Calu3 (cell line): ENCODE measurements around the gene VEZF1. TPM values are rescaled to one million over a fixed set of nuclear protein-coding genes. Genes with fewer than 3 reads are reported as not detected.
A peak's percentile ranks its signal among the peaks of the same experiment; 100 is the strongest.

Source experiments
- BruUV-seq: library from RNA; stranded (reverse); fragments of 400-500 nt; replicated peaks from 2 replicates; lab custom pipeline; 2021; lab: Mats Ljungman, UMichigan
- CTCF ChIA-PET: fragments of 300-600 bp; sonication (Branson Sonifier 250); formaldehyde crosslinking; loops from one replicate; lab custom pipeline; 2022; ENCODE audit warnings: antibody characterized with exemption; lab: Charles Lee
- DNase-seq: peaks from one replicate; pipeline ENCODE4 v3.0.0; 2022
- H3K27ac Mint-ChIP-seq: one replicate; pipeline ENCODE4 v1.8.0; 2022; ENCODE audit warnings: mixed read lengths; ENCODE audit not compliant: unreplicated experiment
- H3K27me3 Mint-ChIP-seq: one replicate; pipeline ENCODE4 v1.8.0; 2022; ENCODE audit warnings: mixed read lengths; ENCODE audit not compliant: unreplicated experiment
- H3K36me3 Mint-ChIP-seq: one replicate; pipeline ENCODE4 v1.8.0; 2022; ENCODE audit warnings: mild to moderate bottlenecking, moderate library complexity, mixed read lengths; ENCODE audit not compliant: insufficient read depth, unreplicated experiment
- H3K4me1 Mint-ChIP-seq: one replicate; pipeline ENCODE4 v1.8.0; 2022; ENCODE audit warnings: mild to moderate bottlenecking, low read depth, mixed read lengths; ENCODE audit not compliant: unreplicated experiment
- H3K4me3 Mint-ChIP-seq: one replicate; pipeline ENCODE4 v1.8.0; 2022; ENCODE audit warnings: mild to moderate bottlenecking, low read depth, moderate library complexity, mixed read lengths; ENCODE audit not compliant: unreplicated experiment
- H3K9me3 Mint-ChIP-seq: one replicate; pipeline ENCODE4 v1.8.0; 2022; ENCODE audit warnings: low read depth, mixed read lengths; ENCODE audit not compliant: unreplicated experiment
- CTCF ChIP-seq: fragments of 200-600 bp; IDR thresholded peaks from one replicate; pipeline ENCODE4 v1.8.0; 2022; ENCODE audit warnings: antibody characterized with exemption; ENCODE audit not compliant: unreplicated experiment
- intact Hi-C: fragments of 100-400 bp; cut with micrococcal nuclease; formaldehyde crosslinking; loops from one replicate; pipeline ENCODE4 v1.10.0; 2022; ENCODE audit not compliant: unreplicated experiment
- total RNA-seq: library from RNA; stranded (reverse); gene quantifications from 2 replicates; pipeline ENCODE4 v1.2.3, GENCODE V29; 2022

The VEZF1 gene
- total RNA-seq, 1 experiment from 2014 or later: 40.4 TPM

GRCh38 chr17:57957886-57958285 lies 30.2 kb downstream of the VEZF1 start:
- Mint-ChIP-seq H3K9me3 (no peaks in the 10 kb centered on the region), H3K4me3 (no peak overlapping the region), H3K4me1 (peaks cover 7% of the 10 kb centered on the region)

GRCh38 chr17:57957120-57957850 lies 30.8 kb downstream of the VEZF1 start:
- CTCF ChIA-PET: no interaction called here
- no peak overlapping the region for H3K27ac Mint-ChIP-seq
- H3K27me3 Mint-ChIP-seq: no peaks in the 10 kb centered on the region
- BruUV-seq: no TSS peak
- peaks cover 12% of the 10 kb centered on the region for H3K36me3 Mint-ChIP-seq
- no peak for DNase-seq
- no peak overlapping the region for H3K4me3 Mint-ChIP-seq
- no peak for TF ChIP-seq CTCF
- H3K9me3 Mint-ChIP-seq: no peaks in the 10 kb centered on the region
- intact Hi-C loops: no loop called here
- H3K4me1 Mint-ChIP-seq: peaks cover 12% of the 10 kb centered on the region

More at GRCh38 chr17:57957886-57958285, 30.2 kb downstream of the VEZF1 start:
- Mint-ChIP-seq H3K27ac (no peak overlapping the region), H3K27me3 (no peaks in the 10 kb centered on the region), H3K36me3 (peaks cover 12% of the 10 kb centered on the region)
- intact Hi-C loops: no loop called here
- no TSS peak for BruUV-seq
- CTCF ChIA-PET: no interaction called here
- TF ChIP-seq CTCF: no peak
- no peak for DNase-seq

GRCh38 chr17:57956291-57957119 lies 31.5 kb downstream of the VEZF1 start:
- intact Hi-C loops: no loop called here
- Mint-ChIP-seq H3K27ac (no peak overlapping the region), H3K36me3 (peaks cover 12% of the 10 kb centered on the region), H3K4me1 (peaks cover 12% of the 10 kb centered on the region), H3K27me3 (no peaks in the 10 kb centered on the region), H3K9me3 (no peaks in the 10 kb centered on the region), H3K4me3 (peak overlapping the region; percentile 63)
- BruUV-seq: no TSS peak
- TF ChIP-seq CTCF: no peak
- CTCF ChIA-PET: interaction anchor here (1.1 to 1.4 kb wide), 2 partner anchors 64 to 81 kb away, joined by 3 to 4 read pairs; no protein-coding TSS in a partner anchor
- no peak for DNase-seq

- H3K36me3 Mint-ChIP-seq: peaks cover 19% of the 10 kb centered on the region
- H3K27me3 Mint-ChIP-seq: no peaks in the 10 kb centered on the region
- peak within 1 kb of the TSS; percentile 70 for H3K27ac Mint-ChIP-seq
- DNase-seq: peak; percentile 83
- intact Hi-C loops: loop anchor here (2.0 kb wide), 1 partner anchor 55 kb away; no protein-coding TSS in a partner anchor
- TF ChIP-seq CTCF: peak; percentile 21
- H3K9me3 Mint-ChIP-seq: no peaks in the 10 kb centered on the region
- CTCF ChIA-PET: interaction anchor here (0.7 to 1.4 kb wide), 5 partner anchors 10 to 1950 kb away, joined by 3 to 4 read pairs (median 3); no protein-coding TSS in a partner anchor
- peak within 1 kb of the TSS; percentile 67 for H3K4me3 Mint-ChIP-seq
- no TSS peak for BruUV-seq
- peaks cover 12% of the 10 kb centered on the region for H3K4me1 Mint-ChIP-seq
These were observed 32.7 kb downstream of the VEZF1 start, which contains the start of gene CUEDC1 for GRCh38 chr17:57955183-57955931. Gene CUEDC1 (minus strand): TSS chr17:57955412. CDS start chr17:57885564, 69,848 bp downstream.
